Measurements from ENCODE around the gene LSM12. TPM values are rescaled to one million over a fixed set of nuclear protein-coding genes. Genes with fewer than 3 reads are reported as not detected.
"Not testable (repeated sequence)": the region's sequence is repeated elsewhere in the genome, so short reads cannot be mapped to it uniquely, and the experiment has no call there.

Gene LSM12
- 41.8 TPM for total RNA-seq

DNA sequence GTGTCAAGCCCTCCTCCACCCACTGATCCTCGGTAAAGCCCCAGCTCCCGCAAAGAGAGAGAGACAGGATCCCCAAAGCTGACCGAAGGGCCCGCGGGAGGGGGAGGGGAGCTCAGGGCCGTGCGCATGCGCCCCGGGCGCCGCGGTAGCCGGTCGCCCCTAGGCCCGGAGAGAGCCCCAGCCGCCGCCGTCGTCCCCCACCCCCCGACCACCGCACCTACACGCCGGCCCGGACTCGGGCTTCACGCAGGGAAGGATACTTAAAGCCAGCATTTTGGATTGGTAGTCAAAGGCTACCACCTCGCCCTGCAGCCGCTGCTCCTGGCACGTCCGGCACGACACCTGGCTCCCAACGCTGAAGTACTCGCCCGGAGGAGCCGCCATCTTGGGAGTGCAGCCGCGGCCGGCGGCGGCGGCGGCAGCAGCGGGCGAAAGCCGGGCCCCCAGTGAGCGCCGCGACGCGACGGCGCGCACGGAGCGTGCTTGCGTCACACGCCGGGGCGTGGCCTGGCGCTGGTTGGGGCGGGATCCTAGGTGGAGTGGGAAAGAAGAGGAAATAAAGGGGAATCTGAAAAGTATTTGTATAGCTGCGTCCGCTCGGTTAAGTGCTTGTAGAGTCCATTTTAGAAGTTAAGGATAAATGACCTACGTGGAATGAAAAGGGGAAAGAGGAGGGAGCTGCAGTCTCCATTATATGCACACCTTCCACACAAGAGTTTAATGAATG lies at the start of gene LSM12:
Gene LSM12 (minus strand): TSS at position 468 of the 727 bp plus-strand sequence. CDS start 84 bp downstream, at position 384.
- peak; percentile 87 for ATAC-seq

GRCh38 chr17:44115585-44116415 lies 49.3 kb upstream of the LSM12 start:
- ATAC-seq: no peak

- ATAC-seq: no peak
Observed at GRCh38 chr17:44113868-44114840, 47.7 kb upstream of the LSM12 start.

- no peak for ATAC-seq
Observed at GRCh38 chr17:44113382-44113781, 46.9 kb upstream of the LSM12 start.

DNA sequence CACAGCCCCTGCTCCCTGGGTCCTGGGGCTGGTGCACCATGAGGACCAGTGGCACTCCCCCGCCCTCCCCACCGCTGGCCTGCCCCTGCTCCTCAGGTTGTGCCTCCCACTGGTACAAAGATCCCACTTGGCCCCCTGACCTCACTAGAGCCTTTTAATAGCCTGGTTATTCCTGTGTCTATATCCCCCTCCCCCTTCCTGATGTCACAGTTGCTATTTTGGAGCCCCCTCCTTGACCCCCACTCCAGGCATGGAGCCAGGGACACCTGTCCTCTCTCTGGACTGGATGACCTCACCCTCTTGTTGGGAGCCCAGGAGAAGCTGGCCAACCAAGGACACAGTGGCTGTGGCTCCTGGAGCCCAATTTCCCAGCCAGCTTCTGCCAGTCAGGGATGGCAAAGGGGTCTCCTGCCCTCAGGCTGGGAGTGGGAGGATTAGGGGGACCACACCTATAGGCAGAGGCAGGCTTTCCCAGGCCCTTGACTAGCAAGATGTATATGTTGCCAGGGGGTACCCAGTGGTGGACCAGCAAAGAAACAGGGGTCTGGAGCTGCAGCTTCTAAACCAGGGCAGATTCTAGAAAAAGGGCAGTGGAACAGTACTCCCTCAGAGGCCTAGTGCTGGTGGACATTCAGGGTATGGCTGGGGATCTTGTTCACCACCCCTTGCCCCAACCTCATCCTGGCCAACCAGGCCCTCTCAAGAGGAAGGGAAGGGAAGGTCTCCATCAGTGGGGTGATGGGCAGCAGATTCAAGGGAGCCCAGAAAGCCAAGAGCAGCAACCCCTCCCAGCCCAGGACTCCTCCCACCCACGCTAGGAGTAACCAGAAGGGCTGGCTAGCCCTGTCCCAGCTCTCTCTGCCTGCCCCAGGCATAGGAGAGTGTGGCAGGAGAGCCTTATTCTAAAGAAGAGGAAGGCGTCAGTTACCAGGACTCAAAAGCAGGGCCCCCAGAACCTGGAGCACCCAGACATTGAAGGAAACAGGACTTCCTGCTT lies 46.1 kb upstream of the LSM12 start:
- ATAC-seq: peak; percentile 65

GRCh38 chr17:44111777-44112176 lies 45.3 kb upstream of the LSM12 start:
- no peak for ATAC-seq

- ATAC-seq: peak; percentile 71
Observed at GRCh38 chr17:44110823-44111633, 44.6 kb upstream of the LSM12 start.

- ATAC-seq: no peak
Observed at GRCh38 chr17:44110011-44110686, 43.7 kb upstream of the LSM12 start.

- no peak for ATAC-seq
Observed at GRCh38 chr17:44109312-44109630, 42.8 kb upstream of the LSM12 start.

GRCh38 chr17:44108440-44109311 lies 42.2 kb upstream of the LSM12 start:
- ATAC-seq: no peak

- no peak for ATAC-seq
Observed at GRCh38 chr17:44106801-44107200, 40.3 kb upstream of the LSM12 start.

DNA sequence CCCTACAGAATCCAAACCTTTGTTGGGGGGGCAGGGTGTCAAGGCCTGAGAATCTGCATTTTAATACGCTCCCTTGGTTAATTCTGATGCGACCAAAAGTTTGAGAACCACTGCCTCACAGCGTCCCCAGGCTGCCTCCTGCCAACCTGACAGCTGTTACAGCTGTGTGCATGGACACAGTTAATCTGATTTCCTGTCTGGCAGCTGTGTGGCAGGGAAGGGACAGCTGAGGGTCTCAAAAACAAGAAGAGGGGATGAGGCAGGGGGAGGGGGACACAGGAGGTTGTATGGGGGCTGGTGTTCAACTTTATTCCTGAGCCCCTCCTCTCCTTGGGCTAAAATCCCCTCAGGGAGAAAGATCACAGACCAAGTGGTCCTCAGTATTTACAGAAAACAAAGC lies 39.5 kb upstream of the LSM12 start:
- no peak for ATAC-seq

- ATAC-seq: no peak
Observed at GRCh38 chr17:44105483-44105882, 39.0 kb upstream of the LSM12 start.

DNA sequence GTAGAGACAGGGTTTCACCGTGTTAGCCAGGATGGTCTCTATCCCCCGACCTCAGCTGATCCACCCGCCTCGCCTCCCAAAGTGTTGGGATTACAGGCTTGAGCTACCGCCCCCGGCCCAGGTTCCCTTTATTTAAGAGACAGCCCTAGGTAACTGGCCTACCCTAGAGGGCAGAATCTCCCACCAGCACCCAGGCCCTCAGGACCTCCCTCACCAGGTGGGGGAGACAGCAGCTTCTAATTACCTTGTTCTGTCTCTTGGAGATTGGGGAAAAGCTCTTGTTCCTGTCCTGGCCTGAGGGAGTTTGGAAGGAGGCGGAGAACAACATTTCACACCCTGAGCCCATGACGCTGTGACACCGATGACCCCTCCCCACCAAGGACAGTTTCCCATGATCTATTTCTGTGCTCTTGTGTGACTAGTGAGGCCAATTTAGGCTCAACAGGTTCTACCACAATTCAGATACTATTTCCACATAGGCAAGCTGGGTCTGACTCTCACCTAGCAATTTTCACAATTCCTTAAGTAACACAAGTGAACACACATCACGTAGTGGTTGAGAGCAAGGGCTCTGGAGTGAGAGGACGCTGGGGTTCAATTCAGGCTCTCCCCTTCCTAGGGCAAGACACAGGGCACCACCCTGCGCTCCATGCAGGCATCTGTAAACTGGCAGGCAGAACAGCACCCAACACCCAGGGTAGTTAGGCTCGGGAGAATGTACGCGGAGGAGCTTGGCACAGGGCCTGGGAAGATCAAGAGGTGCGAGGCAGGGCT lies 36.6 kb upstream of the LSM12 start:
- peak; percentile 89 for ATAC-seq

GRCh38 chr17:44101858-44102257 lies 35.4 kb upstream of the LSM12 start:
- not testable (repeated sequence) for ATAC-seq

GRCh38 chr17:44097110-44097958 lies 30.9 kb upstream of the LSM12 start:
- peak; percentile 1 for ATAC-seq

Measured in esophagus mucosa (tissue), 1 donor.